PC-9 (cell line): ENCODE data around the gene SLC7A5.
"Not testable (repeated sequence)": the region's sequence is repeated elsewhere in the genome, so short reads cannot be mapped to it uniquely, and the experiment has no call there.

Experiments used
- CTCF ChIP-seq: fragments of 200-600 bp; sonication (generic); conservative IDR thresholded peaks from 2 replicates; pipeline ENCODE4 v1.6.1; 2017; ENCODE audit warnings: mixed run types, antibody characterized with exemption, mild to moderate bottlenecking, moderate library complexity
- EZH2 ChIP-seq: fragments of 200-600 bp; sonication (generic); IDR thresholded peaks from 2 replicates; pipeline ENCODE4 v1.8.0; 2017; ENCODE audit warnings: antibody characterized with exemption, low read depth

GRCh38 chr16:87811454-87811853 lies 57.9 kb downstream of the SLC7A5 start:
- not testable (repeated sequence) for TF ChIP-seq CTCF, EZH2
